Measurements from ENCODE around the gene ARFGAP1.
"Not testable (repeated sequence)": the region's sequence is repeated elsewhere in the genome, so short reads cannot be mapped to it uniquely, and the experiment has no call there.

The ARFGAP1 gene

GRCh38 chr20:63322146-63322932, 49.7 kb downstream of the ARFGAP1 start:
- no peak for DNase-seq

- no peak for DNase-seq
Measured at GRCh38 chr20:63322933-63323273, 50.3 kb downstream of the ARFGAP1 start.

- no peak for DNase-seq
Measured at GRCh38 chr20:63323357-63323981, 50.9 kb downstream of the ARFGAP1 start.

- DNase-seq: no peak
Measured at GRCh38 chr20:63325021-63325471, 52.4 kb downstream of the ARFGAP1 start.

GRCh38 chr20:63325554-63326313, 53.1 kb downstream of the ARFGAP1 start:
- DNase-seq: no peak

- no peak for DNase-seq
Measured at GRCh38 chr20:63326314-63327230, 54.0 kb downstream of the ARFGAP1 start.

GRCh38 chr20:63327231-63327745, 54.7 kb downstream of the ARFGAP1 start:
- no peak for DNase-seq

- DNase-seq: no peak
Measured at GRCh38 chr20:63328026-63328700, 55.5 kb downstream of the ARFGAP1 start.

GRCh38 chr20:63328718-63329275, 56.2 kb downstream of the ARFGAP1 start:
- no peak for DNase-seq

- DNase-seq: no peak
Measured at GRCh38 chr20:63329331-63330083, 56.9 kb downstream of the ARFGAP1 start.

- no peak for DNase-seq
Measured at GRCh38 chr20:63330084-63330760, 57.6 kb downstream of the ARFGAP1 start.

- no peak for DNase-seq
Measured at GRCh38 chr20:63330940-63331339, 58.3 kb downstream of the ARFGAP1 start.

GRCh38 chr20:63331741-63332400, 59.3 kb downstream of the ARFGAP1 start:
- no peak for DNase-seq

- DNase-seq: no peak
Measured at GRCh38 chr20:63332488-63333240, 60.1 kb downstream of the ARFGAP1 start.

GRCh38 chr20:63333241-63333836, 60.7 kb downstream of the ARFGAP1 start:
- no peak for DNase-seq

GRCh38 chr20:63334356-63334755, 61.7 kb downstream of the ARFGAP1 start:
- DNase-seq: no peak

GRCh38 chr20:63335060-63335459, 62.4 kb downstream of the ARFGAP1 start:
- not testable (repeated sequence) for DNase-seq

- no peak for DNase-seq
Measured at GRCh38 chr20:63335711-63336110, 63.1 kb downstream of the ARFGAP1 start.

Measured in activated T-cell treated with anti-CD3 and anti-CD28 coated beads, Interleukin-2, amount 50 U/mL, for 48 hours (primary cell).